ENCODE data around the gene GPC2.
A peak's percentile ranks its signal among the peaks of the same experiment; 100 is the strongest.
"Not testable (repeated sequence)": the region's sequence is repeated elsewhere in the genome, so short reads cannot be mapped to it uniquely, and the experiment has no call there.

The GPC2 gene, protein sequence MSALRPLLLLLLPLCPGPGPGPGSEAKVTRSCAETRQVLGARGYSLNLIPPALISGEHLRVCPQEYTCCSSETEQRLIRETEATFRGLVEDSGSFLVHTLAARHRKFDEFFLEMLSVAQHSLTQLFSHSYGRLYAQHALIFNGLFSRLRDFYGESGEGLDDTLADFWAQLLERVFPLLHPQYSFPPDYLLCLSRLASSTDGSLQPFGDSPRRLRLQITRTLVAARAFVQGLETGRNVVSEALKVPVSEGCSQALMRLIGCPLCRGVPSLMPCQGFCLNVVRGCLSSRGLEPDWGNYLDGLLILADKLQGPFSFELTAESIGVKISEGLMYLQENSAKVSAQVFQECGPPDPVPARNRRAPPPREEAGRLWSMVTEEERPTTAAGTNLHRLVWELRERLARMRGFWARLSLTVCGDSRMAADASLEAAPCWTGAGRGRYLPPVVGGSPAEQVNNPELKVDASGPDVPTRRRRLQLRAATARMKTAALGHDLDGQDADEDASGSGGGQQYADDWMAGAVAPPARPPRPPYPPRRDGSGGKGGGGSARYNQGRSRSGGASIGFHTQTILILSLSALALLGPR

DNA sequence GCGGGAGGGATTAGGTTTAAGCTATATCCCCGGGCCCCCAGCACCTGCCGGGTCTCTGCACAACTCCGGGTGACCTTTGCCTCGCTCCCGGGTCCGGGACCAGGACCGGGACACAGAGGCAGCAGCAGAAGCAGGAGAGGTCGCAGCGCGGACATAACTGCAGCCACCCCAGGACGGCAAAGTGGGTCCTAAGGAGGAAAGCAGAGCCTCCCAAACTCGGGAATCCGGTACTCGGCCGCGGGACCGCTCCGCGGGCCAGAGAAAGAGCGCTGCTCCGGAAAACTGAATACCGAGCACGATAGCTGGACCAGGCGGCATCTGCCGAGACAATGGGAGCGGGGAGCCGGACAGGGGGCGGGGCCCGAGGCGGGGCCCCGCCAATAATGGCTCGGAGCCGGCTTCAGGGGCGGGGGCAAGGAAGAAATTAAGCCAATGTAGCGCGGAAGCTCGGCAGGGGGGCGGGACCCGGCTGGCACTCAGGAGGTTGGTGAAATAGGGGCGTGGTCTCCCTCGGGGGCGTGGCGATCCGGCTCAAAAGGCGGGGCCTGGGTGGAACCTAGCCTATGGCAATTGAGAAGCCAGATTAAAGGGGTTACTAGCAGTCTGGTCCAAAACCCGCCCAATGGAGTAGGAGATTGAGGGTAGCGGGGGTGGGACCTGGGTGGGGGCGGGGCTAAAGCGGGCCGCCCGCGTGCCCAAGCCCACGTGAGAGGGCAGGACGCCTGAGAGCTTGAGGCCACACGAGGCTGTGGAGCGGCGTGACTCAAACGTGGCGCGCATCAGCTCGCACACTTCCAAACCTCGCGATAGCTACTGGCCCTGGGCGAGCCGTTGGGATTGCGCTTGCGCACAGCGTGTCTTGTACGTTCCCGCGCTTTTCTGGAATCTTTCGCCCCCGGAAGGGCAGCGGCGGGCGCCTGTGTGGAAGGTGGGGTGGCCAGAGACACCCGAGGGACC lies at the start of gene GPC2, which contains the start of gene STAG3:
Gene GPC2 (minus strand): TSS at position 337 of the 957 bp plus-strand sequence. CDS start 182 bp downstream, at position 155.
Gene STAG3 (plus strand): TSS at position 874 of the 957 bp plus-strand sequence. CDS start 2,639 bp downstream, outside the sequence.
- peak; percentile 99 for DNase-seq

DNA sequence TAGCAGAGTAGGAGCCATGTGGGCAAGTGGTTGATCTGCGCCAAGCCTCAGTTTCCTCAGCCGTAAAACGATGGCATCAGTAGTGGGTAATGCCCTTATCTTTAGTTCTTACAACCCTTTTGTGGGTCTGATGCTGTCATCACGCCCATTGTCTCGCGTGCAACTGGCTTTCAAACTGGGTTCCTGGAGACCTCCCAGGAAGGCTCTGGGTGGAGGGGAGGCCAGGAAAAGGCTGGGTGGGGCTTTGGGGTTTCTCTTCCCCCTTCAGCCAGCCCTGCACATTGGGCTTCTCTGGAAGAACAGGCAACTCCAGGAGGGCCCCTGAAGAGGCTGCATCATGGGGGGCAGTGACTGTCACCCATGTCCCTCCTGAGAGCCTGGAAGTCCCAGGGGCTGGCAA lies 47.7 kb upstream of the GPC2 start:
- not testable (repeated sequence) for DNase-seq

DNA sequence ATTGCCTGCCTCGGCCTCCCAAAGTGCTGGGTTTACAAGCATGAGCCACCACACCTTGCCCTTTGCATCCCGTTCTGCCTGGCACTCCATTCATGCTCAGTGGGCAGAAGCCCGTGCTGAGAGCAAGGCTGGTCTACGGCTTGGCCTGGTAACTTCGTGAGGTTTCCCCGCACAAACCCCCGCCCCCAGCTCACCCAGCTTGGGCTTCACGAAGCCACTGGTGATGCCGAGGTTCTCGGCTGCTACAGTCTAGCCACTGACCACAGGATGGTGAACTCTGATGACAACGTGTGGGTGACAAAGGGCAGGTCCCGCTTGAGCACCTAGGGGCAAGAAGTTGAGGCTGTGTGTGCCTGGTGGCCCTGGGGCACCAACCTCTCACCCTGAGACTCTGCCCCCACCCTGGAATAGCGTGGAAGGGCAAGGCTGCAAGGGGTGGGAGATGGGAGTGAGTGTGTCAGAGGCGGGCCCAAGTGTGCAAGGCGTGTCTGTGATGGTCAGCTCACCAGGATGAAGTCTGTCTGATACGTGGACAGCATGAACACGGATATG lies 46.3 kb upstream of the GPC2 start:
- not testable (repeated sequence) for DNase-seq

DNA sequence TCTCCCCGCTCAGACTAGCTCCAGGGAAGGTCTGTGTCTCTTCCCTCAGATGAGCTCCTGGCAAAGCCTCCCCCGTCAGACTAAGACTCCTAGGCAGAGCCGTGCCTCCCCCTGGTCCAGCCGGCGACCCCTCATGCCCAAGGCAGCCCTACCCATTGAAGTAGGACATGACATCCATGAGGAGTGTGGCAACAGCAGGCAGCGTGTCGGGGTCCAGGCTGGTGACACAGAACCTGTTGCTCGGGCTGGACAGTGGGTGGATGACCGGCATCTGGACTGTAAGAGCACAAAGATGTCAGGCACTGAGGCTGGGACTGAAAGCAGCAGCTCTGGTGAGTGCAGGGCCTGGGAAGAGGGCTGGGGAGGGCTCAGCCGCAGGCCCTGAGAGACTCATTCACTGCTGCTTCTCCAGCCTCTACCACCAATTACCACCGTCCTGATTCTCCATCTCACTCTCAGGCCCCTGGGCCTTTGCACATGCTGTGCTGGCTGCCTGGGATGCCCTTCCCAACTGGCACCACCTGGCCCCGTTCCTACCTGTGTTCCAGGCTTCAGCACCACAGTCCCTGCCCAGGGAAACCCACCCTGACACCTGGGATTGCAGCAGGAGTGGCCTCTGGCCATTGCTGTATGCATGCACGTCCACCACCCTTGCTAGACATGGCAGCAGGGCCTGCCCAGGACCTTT lies 45.4 kb upstream of the GPC2 start:
- DNase-seq = no peak

DNA sequence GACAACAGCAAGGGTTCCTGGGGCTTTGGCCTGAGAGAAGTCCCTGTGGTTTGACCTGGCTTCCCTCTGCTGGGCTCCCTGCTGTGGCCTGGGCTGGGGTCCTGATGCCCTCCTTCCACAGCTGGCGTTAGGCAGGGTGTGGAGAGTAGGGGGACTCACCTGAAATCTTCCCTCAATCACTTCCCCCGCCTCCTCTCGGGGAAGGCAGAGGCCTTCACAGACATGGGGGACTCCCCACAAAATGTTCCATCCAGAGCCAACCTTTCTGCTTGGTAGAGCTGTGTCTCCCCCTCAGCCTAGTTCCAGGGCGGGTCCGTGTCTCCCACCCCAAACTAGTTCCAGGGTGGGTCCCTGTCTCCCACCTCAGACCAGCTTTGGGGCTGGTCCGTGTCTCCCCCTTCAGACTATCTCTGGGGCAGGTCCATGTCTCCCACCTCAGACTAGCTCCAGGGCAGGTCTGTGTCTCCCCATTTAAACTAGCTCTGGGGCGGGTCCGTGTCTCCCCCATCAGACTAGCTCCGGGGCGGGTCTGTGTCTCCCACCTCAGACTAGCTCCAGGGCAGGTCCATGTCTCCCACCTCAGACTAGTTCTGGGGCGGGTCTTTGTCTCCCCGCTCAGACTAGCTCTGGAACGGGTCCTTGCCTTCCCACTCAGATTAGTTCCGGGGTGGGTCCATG lies 44.7 kb upstream of the GPC2 start:
- DNase-seq = peak; percentile 48

DNA sequence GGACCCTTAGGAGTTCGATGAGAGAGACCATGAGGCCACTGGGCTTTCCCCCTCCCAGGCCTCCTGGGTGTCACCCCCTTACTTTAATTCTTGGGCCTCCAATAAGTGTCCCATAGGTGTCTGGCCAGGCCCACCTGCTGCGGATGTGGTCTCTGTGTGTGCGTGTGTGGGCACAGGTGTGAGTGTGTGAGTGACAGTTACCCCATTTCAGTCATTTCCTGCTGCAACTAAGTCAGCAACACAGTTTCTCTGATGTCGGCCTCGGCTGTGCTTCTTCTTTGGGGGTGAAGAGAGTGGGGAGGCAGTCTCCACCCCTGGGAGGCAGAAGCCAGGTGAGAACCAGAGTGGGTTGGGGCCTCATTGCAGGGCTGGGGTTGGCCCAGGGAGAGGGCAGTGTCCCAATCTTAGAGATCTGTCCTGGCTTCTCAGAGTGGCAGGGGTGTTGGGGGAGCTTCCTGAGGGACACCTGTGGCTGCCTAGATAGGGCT lies 44.1 kb upstream of the GPC2 start:
- DNase-seq = peak; percentile 91

DNA sequence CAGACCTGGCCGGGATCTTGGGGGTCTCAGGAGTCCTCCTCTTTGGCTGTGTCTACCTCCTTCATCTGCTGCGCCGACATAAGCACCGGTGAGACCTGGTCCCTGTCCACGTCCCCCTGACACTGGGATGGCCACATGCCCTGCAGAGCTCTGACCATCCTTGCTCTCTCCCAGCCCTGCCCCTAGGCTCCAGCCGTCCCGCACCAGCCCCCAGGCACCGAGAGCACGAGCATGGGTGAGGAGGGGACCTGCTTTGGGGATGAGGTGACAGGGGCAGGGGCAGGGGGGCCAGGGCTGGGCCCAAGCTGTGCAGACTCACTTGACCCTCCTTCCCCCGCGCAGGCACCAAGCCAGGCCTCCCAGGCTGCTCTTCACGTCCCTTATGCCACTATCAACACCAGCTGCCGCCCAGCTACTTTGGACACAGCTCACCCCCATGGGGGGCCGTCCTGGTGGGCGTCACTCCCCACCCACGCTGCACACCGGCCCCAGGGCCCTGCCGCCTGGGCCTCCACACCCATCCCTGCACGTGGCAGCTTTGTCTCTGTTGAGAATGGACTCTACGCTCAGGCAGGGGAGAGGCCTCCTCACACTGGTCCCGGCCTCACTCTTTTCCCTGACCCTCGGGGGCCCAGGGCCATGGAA lies 43.5 kb upstream of the GPC2 start:
- no peak for DNase-seq

DNA sequence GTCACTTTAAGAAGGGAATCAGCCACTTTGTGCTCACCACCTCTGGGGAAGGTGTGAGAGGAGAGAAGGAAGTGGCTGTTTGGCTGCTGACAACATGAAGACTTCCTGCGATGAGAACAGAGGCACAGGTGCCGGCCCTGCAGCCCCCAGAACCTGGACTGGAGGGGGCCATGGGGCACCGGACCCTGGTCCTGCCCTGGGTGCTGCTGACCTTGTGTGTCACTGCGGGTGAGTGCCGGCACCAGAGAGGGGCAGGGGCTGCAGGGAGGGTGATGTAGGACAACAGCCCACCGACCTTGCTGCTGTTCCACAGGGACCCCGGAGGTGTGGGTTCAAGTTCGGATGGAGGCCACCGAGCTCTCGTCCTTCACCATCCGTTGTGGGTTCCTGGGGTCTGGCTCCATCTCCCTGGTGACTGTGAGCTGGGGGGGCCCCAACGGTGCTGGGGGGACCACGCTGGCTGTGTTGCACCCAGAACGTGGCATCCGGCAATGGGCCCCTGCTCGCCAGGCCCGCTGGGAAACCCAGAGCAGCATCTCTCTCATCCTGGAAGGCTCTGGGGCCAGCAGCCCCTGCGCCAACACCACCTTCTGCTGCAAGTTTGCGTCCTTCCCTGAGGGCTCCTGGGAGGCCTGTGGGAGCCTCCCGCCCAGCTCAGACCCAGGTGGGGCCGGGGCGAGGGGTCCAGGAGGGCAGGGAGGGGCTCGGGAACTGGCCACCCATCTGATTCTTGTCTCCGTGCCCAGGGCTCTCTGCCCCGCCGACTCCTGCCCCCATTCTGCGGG lies 42.8 kb upstream of the GPC2 start, which contains the start of gene PVRIG:
Gene PVRIG (plus strand): TSS at position 149 of the 785 bp plus-strand sequence. CDS start 22 bp downstream, at position 171.
- DNase-seq = peak; percentile 38

DNA sequence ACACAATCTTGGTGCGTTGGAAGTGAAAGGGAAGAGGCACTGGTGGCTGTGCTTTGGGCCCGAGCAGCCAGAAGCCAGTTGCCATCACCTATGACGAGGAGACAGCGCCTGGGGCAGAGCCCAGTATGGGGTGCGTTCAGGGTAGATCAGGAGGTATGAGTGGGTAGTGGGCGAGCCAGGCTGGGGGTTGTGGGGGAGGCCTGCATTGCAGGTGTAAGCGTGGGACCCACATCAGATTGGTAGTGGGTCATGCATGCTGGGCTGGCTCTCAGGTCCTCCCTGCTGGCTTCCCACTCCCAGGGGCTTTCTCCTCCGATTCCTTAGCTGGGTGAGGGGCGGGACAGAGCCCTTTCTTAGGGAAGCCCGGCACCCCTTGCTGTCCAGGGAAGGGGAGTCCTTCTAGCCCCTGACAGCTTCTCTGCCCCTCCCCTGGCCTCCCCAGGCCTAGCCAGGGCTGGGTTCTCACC lies 42.1 kb upstream of the GPC2 start:
- DNase-seq = peak; percentile 24

DNA sequence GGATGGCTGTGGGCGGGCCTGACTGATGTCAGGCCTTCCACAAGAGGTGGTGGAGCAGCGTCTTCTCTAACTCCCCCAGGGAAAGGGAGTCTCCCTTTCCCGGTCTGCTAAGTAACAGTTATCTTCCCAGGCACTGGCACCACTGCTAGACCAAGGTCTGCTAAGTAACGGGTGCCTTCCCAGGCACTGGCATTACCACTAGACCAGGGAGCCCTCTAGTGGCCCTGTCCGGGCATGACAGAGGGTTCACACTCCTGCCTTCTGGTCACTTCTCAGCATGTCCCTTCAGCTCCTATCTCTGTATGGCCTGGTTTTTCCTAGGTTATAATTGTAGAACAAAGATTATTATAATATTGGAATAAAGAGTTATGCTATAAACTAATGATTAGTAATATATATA lies 40.8 kb upstream of the GPC2 start:
- DNase-seq = peak; percentile 83

DNA sequence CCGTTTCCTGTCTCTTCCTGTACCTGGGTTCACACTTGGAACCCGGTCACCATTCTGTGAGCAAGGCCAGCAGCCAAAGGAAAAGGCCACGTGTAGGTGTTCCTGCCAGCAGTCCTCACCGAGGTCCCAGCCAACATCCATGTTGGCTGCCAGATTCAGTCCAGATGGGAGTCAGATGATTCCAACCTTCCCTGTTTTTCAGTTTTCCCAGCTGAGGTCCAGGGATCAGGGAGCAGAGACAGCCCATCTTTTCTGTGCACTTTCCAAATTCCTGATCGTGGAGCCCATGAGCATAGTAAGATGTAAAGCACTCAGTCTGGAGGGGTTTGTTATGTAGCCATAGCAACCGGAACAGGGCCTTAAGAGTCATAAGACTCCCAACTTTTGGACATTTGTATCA lies 38.7 kb upstream of the GPC2 start:
- DNase-seq = no peak

DNA sequence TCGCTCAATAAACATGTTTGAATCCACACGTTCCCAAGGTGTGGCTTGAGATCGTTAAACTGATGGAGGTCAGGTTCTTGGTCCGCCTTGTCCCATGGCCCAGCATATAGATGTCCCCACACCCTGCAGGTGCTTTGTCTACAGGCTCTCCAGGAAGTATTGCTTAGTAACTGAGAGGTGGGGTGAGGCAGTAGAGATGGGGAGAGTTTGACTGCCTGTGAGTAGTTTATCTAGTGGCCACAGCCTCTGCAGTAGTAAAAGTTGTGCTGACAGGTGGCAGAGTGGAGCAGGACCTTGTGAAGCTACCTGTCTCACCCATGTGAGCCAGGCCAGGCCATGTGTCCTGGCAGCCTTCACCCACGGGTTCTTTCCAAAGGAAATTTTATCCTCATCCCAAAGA lies 37.2 kb upstream of the GPC2 start:
- not testable (repeated sequence) for DNase-seq

DNA sequence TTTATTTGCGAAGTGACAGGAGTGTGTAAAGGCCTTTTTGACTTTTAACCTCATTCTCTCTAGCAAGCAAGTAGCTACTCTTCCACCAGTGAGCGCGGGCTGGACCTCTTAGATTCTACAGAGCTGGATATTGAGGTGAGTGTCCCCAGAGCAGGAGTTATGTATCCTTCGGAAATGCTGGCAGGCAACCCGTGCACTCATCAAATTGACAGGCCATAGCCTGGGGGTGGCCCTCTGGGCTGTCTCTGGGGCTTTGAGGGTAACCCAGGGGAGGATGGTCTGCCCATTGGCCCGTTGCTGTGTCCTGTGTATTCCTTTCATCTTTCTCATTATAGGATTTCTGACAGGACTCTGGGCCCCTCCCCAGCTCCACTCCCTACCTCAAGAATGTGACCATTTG lies 36.5 kb upstream of the GPC2 start:
- no peak for DNase-seq

DNA sequence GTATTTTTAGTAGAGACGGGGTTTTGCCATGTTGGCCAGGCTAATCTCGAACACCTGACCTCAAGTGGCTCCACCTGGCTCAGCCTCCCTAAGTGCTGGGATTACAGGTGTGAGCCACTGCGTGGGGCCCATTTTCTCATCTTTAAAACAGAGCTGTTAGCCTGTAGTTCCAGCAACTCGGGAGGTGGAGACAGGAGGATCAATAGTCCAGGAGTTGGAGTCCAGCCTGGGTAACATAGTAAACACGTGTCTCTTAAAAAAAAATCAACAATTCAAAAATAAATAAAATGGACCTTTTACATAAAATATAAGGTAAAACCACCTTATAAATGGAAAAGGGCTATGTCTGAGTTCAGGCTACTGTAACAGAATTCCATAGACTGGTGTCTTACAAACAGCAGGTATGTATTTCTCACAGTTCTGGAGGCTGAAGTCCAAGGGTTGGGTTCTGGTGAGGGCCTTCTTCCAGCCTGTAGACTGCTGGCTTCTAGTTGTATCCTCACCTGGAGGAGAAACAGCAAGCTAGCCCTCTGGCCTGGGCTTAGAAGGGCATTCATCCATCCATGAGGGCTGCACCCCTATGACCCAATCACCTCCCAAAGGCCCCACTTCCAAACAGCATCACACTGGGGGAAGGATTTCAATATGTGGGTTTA lies 35.6 kb upstream of the GPC2 start:
- no peak for DNase-seq

DNA sequence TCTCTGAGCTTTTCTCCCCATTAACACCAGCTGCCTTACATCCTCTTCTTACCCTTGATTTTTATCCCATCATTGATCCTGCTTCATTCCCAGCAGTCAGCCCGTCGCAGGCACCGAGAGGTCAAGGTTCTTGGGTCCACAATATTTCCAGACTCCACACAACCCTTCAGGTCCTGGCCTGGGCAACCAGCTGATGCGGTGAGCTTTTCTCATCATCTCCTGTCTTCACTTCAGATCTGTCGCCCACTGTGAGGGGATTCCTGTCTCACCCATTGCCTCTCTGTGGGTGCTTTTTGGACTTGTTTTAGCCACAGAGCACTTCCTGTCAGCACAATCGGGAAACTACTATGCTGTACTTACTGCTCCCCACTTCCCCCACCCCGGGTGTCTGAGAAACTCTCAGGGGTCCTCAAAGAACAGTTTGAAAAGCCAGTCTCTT lies 34.2 kb upstream of the GPC2 start:
- peak; percentile 73 for DNase-seq

DNA sequence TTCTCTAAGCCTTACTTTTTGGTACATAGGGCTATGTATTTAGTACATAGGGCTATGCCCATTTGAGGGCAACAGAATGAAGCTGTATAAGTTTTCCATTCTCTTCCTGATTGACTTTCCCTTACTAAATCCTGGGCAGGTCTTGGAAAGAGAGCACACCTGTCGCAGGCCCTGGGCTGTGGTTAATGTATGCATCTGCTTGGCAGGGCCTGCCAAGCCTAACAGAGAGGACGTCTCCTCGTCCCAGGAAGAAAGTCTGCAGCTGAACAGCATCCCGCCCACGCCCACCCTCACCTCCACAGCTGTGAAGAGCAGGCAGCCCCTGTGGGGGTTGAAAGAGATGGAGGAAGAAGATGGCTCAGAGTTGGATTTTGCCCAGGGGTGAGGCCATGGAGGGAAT lies 33.6 kb upstream of the GPC2 start:
- no peak for DNase-seq

DNA sequence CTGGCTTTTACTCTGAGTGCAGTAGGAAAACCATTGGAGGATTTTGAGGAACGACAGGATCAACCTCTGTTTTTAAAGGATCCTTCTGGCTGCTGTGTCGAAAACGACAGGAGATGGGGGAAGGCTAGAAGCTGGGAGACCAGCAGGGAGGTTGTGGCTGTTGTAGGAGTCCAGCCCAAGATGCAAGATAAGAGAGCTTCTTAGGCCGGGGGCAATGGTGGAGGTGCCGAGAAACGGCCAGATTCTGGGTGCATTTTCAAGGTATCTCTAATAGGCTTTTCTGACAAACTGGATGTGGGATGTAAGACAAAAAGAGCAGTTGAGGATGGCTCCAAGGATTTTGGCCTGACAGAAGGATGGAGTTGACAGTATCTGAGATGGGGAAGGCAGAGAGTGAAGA lies 32.3 kb upstream of the GPC2 start:
- no peak for DNase-seq

DNA sequence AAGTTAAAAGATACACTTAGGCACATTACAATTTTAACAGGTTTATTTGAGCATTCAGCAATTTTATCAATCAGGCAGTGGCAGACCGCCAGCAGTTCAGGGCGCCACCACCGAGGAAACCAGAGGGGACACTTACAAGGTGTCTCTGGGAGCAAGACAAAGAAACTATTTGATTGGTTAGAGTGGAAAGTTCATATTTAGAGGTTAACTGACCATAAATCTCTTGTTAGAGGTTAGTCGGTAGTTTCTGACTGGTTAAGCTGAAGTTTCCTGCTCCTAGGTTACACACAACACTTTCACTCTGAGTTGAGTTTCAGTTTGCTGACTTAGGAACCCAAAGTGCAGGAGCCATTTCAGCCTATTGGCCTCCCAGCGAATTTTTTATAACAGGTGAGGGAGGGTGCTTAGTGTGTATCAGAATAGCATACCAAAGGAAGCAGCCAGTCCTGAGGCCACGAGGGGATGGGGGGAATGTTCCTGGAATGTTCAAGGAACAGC lies 31.8 kb upstream of the GPC2 start:
- DNase-seq = peak; percentile 46

DNA sequence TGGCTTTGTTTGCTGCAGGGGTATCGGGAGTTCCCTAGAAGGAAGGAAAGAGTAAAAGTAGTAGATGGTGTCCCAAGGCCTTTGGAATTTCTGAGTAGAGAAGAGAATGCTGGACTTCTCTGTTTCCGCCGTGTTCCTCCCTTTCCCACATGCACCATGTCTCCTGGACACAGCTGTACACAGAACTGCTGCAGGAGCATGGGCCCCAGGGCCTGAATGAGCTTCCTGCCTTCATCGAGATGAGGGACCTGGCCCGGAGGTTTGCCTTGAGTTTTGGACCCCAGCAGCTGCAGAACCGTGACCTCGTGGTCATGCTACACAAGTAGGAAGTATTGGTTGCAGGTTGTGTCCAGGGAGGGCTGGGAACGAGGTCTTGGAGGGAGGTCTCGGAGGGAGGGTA lies 27.3 kb upstream of the GPC2 start:
- no peak for DNase-seq
